GM19240 (cell line): ENCODE measurements around the gene PIEZO2.

Source experiments
- DNase-seq: peaks from one replicate; pipeline ENCODE4 v3.0.0; 2011; ENCODE audit warnings: low spot score; ENCODE audit not compliant: insufficient read length

The PIEZO2 gene

DNA sequence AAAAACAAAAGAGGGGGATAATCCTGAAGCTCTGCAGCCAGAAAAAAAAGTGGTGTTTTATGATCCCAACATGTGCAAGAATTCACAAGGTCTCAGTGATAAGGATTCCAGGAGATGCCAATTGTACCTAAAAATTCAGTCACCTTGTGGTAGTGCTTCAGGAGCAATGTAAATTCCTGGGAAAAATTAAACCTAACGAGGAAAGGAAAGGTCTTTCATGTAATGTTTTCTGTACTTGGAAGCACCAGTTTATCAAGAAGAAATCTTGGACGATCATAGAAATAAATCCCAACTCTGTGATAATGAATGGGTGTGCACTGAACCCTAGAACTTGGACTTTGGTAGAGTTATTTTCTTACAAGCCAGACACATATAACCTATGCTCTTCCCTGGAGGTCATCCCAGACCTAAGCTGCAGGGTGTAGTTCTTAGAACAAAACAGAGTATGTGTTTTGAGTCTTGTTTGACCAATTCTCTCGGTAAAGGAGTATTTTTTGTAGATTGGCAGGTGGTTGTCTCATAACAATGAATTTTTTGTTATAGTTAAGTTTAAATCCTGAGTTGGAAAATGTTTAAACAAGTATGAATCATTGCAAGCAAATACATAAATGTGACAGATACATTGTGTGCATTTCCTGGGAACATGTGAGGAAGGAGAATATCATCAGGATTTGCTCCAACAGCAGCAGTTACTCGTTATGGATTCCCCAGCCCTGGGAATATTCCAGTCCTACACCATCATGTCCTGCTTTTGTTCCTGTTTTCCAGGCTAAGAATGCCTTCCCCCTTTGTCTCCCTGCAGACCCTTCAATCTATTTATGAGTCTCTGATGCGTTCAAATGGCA is 399.0 kb downstream of the PIEZO2 start:
- no peak for DNase-seq

DNA sequence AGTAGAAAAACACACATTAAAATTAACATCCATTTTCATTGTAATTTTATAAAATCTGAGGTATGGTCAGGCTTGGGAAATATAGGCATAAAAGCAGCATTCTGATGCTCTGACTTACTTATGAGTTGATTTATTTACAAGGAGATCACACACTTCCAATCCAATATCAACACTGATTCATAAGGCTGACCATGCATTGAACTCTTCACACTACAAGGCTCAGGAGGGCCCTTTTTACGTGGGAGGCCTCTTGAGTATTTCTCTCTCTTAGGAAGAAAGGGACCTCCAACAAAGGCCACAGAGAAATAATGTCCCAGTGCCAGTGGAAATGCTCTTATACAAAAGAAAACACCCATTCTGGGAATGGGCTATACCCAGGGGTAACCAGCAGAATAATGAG is 400.7 kb downstream of the PIEZO2 start:
- no peak for DNase-seq

DNA sequence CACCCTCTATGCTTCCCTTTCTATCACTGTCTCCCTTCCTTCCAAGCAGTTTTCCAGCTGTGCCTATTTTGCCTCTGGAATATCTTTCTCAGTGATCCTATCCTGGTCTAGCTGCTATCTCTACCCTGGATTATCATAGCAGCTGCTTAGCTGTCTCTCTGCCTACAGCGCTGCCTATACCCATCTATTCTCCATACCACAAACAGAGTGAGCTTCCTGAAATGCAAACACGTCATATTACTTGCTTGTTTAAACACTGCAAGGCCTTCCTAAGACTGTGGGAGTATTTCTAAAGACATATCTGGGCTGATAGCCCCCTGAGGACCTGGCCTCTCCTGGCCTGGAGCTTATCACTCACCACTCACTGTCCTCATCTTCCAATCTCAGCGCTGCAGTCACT is 403.4 kb downstream of the PIEZO2 start:
- no peak for DNase-seq

DNA sequence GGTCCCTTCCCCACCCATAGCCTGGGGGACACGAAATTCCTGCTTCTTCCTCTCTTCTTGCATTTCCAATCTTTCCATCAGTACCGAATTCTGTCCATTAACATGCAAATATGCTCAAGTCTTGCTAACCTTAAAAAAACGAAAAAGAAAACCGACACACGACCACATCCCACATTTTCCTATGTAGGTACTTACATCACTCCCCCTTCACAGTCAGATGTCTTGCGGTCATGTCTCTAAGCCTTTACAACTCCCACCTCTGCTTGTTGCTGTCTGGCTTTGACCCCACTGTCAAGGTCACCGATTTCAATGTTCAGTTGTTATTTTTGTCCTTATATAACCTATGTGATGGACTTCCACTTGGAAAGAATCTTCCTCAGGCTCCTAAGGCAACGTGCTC is 404.1 kb downstream of the PIEZO2 start:
- DNase-seq, result no peak

DNA sequence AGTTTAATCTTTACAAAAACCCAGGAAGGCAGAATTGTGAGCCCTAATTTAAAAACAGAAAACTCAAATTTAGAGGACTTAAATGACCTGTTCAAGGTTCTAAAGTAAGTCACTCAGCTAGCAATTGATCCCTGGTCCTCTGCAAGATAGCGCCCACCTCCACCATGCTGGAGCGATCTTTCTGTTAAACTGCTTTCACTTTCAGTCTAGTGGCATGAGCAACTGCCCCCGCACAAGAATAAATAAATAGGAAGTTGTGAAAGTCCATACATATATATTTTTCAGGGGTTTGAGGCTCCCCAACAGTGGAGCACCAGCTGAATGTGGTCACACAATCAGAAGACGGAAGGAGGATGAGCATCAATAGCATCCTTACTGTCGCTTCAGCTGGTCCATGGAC is 405.6 kb downstream of the PIEZO2 start:
- DNase-seq, result no peak

DNA sequence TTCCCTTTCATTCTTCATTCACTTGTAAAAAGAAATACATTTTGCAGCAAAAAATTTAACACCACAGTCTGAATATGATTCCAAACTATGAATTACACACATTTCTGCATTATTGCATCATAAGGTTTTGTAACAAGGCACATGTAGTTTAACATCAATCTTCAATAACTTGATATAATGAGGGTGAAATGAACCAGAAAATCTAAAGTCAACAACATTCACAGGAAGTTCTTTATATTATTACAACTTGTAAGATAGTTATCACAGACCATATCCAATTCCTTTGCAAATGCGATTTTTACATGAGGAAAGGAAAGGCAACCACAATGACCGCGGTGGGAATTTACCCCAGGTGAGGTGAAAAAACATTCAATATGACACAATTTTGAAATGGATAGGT is 410.2 kb downstream of the PIEZO2 start:
- no peak for DNase-seq

DNA sequence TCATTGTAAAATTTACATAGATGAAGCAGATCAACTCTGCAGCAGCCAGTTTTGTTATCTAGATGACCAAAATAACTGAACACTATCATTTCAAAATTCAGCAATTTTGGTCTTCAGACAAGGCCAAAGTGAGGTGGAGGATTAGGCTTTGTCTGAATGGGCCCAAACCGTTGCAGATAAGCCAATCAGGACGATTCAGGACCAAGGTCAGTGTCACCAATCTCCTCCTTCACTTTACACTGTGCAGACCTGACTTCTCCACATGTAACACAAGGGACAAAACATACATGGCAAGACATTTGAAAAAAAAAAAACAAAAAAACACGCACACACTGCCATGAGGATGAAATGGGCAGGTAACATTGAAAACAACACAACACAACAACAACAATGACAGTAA is 412.4 kb downstream of the PIEZO2 start:
- no peak for DNase-seq

DNA sequence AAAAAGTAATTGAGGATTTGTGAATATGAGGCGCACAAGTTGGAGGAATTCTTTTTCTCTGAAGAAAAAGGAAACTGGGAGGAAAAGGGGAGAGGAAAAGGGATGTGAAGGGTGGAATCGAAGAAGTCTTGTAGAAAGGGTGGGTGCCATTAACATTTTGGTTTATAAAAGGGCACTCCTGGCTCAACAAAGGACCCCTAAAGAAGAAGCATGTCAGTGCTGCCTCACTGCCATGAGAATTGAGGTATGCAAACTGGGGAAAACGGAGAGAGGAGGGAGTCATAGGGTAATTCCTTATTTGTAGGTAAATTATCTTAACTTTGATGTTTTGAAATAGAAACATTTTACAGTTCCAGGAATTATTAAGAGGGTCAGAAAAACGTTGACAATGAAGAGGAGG is 416.4 kb downstream of the PIEZO2 start:
- no peak for DNase-seq

DNA sequence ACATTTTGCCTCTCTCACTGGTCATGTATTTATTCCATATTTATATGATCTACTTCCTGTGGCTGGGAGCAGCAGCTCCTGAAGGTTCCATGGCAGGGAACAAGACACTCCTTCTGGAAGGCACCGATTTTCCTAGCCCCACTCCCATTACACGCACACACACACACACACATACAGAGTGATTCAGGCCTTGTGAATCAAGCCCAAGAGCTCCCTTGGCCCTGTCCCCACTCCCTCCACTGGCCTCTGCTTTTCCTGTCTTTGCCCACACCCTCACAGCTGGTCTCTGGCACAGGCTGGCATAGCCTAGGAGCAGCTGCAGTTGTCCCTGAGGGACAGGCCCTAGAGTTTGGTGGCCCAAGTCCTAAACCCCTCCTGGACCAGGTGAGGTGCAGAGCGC is 421.9 kb downstream of the PIEZO2 start:
- no peak for DNase-seq

DNA sequence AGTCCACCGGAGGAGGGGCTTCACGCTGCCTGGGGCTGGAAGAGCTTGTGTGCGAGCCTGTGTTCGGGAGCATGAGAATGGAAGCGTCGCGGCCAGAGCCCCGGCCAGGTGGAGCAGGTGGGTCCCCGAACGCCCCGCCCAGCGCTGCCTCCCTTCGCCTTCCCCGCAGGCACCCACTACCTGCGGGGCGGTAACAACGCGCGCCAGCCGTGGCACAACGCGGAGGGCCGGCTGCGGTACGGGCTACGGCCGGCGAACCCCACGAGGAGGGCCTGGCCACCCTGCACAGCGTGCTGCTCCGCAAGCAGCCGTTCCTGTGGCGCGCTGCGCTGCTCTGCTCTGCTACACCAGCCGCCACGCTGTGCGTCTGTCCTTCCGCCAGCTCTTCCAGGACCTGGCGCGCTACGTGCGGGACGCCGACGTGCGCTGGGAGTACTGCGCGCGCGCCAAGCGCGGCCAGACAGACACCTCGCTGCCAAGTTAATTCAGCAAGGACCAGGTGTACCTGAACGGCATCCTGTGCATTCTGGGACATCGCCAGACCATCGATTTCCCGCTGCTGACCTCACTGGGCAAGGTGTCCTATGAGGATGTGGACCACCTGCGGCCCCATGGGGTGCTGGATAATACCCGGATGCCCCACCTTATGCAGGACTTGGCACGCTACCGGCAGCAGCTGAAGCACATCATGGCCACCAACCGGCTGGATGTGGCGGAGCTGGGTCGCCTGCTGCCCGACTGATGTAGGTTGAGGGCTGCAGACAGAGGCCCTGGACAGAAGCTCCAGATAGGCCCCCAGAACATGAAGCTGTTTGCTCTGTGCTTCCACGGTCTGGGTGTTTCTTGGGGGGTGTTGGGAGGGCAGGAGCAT is 422.9 kb downstream of the PIEZO2 start:
- DNase-seq, result no peak

DNA sequence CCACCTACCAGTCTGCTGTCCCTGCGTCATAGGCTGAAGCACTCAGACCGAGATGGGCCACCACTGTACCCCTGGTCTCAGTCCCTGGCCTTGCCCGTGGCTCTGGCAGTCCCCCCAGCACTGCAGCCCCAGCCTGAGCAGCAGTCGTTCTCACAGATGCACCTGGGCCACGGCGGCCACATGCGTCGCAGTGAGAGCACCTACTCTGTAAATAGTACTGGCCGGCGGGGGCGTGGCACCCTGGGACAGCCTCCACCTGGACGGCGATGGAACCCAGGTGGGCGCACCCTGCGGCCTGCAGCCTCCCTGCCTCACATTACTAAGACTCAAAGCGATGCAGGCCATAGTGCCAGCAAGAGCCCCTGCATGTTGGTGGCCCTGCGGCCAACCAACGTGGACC is 424.7 kb downstream of the PIEZO2 start:
- no peak for DNase-seq

DNA sequence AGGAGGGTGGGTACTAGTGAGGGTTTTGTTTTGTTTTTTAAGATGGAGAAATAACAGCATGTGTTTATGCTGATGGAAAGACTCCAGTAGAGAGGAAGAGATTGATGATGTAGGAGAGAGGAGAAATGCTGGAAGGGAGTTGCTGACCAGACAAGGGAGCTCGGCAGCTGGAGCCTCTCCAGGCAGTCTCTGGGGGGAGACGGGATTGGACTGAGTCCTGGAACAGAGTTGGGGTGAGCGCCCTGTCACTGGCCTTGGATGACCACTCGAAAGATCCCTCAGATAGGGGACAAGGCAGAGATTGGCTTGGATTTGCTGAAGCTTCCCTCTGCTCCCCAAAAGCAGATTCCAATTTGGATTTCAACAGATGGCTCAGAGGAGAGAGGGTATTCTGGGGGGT is 425.9 kb downstream of the PIEZO2 start:
- no peak for DNase-seq

DNA sequence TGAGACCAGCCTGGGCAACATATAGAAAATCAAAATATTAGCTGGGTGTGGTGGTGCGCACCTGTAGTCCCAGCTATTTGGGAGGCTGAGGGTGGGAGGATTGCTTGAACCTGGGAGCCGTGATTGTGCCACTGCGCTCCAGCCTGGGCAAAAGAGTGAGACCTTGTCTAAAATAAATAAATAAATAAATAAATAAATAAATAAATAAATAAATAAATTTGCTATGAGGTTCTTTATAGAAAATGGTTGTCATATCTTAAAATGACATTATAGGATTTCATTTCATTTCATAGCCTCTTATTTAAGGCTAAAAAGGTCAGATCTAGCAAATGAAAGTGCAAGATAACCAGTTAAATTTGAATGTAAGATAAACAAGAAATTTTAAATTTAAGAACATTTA is 430.6 kb downstream of the PIEZO2 start:
- no peak for DNase-seq

DNA sequence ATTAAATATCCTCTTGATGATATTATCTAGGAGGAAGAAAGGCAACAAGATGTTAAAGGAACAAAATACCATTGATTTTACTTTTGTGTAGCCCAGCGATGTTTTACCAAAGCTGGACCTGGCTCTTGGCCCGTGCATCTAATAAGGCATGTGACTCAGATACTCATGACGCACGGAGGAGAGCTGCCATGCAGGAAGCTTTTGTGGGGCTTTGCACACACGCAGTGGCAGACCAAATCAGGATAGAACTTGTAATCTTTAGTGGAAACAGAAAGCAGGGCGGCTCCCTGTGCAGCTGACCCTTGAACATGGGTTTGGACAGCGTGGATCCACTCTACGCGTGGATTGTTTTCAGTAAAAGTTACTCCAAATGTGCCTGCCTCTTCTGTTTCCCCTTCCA is 433.6 kb downstream of the PIEZO2 start:
- no peak for DNase-seq

DNA sequence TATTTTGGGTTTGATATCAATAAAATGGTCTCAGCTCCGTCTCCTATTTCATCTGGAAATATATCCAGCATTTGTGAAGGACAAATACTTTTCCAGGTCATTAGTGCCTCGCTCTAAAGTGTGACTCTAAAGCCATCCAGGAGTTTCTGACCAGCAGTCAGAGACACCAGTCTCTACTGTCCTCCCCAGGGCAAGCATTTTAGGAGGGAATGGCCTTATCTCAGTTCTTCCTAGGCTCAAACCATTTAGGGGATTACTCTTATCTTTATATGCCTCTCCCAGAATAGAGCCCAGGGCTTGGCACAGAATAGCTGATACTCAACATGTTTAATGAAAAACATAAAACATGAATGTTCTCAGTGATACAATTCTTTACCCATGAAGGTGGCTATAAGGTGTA is 436.0 kb downstream of the PIEZO2 start:
- no peak for DNase-seq

DNA sequence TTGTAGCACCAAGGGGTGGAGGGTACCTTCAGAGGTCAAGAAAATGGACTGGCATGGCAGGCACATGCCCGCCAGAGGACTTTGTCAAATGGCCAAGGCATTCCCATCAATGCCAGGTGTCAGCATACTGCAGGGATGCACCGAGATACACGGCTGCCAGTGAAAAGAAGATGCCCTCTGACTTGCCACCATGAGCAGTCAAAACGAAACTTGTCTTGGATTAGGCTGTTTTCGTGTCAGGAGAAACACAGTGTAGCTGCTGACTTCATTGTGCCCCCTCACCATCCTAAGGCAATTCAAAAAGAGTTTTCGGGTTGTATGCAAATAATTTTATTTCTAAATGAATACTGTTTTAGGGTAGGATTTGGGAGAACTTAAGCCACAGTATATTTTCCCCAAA is 442.1 kb downstream of the PIEZO2 start:
- no peak for DNase-seq

DNA sequence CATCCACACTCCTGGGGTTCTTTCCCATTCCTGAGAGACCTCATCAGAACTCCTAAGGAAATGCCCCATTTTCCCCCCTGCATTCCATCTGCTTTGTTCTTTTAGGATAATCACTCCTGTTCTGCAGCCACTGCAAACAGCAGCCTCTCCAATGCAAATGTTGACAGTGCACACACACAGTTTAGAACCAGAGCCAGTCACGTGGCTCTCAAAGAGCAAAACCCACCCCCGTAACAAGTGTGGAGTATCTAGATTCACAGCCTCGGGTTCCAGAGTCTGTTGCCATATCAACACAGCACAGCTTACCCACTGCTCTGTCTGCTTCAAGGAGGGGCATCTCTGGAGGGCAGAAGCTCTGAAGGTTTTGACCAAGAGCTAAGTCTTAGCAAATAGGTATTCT is 443.6 kb downstream of the PIEZO2 start:
- no peak for DNase-seq

DNA sequence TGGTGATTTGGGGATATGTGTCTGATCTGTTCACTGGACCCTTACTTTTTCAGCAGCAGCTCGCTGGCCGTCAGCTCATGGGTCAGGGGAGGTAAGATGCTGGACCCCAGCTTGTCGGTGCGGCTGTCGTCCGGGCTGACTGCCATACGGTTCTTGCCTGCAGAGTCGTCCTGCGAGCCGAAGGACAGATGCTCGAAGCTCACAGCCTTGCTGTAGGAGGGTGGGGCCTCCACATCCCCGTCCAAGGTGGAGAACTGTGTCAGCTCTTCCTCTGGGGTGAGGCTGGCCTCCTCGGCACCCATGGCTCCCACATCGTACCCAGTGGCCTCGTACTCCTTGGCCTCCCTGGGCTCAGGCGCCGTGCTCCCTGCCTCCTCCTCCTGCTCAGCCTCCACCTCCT is 444.1 kb downstream of the PIEZO2 start:
- DNase-seq, result no peak

DNA sequence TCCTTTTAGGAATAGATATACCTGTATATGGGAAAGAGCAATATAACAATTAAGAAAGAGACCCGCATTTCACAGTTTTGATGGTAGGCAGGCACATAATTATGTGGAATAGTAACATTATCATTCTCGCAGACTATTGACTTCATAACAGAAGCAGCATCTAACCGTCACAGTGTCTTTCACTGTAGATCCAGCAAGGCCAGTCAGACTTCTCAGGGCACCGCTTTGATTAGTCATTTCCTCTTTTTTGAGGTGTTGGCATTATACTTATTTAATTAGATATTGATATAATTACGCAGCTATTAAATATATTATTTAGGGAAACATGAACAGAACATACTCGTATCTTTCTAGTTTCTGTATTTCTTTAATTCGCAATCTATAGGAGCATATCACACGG is 447.2 kb downstream of the PIEZO2 start:
- no peak for DNase-seq

DNA sequence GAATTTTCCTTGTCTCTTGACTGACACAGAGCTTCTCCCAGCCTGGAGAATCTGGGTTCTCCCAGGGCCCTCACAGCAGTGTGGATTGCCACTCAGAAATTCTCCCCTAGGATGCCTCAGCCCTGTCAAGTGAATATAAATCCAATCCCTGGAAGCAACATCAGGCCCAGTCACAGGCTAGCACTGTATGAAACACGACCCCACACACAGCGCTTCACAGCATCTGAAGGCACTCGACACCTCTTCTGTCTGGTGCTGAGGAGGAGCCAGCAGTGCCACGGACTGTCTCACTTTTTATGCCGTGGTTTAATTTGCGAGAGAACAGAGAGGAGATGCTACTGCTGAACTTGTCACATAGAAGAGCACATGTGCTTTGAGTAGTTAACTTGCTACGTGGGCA is 459.0 kb downstream of the PIEZO2 start:
- DNase-seq, result no peak

DNA sequence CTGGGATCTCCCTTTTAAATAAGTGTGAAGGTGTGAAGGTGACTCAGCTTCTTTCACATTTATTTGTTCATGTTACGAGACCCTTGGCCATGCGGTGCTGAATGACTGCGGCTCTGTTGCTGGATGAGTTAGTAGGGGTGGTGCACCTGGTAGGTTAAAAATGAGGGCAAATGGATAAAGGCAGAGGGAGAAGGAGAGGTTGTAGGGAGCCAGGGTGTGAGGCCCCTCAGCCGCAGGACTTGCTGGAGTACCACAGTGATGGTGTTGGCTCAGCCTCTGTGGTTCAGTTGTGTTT is 459.4 kb downstream of the PIEZO2 start:
- DNase-seq, result no peak

DNA sequence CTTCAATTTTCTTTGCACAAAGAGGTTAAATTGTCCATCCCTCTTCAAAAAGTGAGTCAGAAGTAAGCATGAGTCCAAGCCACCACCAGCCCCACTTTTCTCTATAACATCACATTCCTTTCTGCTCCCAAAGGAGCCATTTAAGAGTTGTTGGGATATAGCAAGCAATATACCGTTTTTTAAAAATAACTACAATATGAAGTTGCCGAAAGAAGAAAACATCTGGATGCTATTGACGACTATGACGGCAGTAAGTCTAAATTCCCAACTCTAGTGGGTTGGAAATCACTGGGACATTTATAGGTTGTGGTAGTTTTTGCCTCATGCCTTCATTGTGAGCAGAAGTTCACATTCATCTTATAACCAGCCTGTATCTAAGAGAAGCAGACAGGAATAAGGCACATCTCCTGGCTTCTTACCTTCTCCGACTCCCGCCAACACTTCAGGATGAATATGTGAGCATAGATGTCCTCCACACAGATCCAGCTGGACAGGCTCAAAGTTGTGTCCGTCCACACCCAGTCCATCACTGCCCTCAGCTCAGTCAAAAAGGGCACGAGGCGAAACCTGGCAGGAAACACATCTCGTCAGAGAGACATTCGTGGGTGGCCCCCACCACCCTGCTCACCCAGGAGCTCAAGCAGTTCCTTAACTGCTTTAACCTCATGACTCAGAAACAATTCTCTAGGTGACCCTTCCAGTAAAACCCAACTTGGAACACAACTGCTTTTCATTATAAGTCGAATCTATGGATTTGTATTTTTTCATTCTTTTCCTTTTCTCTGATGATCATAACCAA is 459.9 kb downstream of the PIEZO2 start:
- DNase-seq, result no peak
